Lung (tissue), 12 donors: Measurements from ENCODE around the gene DCUN1D3. TPM values are rescaled to one million over a fixed set of nuclear protein-coding genes. Genes with fewer than 3 reads are reported as not detected.

Source experiments
- ATAC-seq: fragments of 200-7000 bp; cut with Tn5 transposase; one replicate; pipeline ENCODE4 v1.9.1; 2020; ENCODE audit warnings: moderate number of reproducible peaks; ENCODE audit not compliant: insufficient read depth, low FRiP score
- DNase-seq, 3 donors: peaks; one replicate each; pipeline ENCODE4 v3.0.0-alpha.2; 2013 to 2017
- H3K27ac ChIP-seq, 2 donors: one replicate each; pipeline ENCODE4 v1.5.1; 2013; ENCODE audit warnings: mild to moderate bottlenecking in 2 of 2, moderate library complexity in 2 of 2, control low read depth in 1 of 2, inconsistent platforms in 1 of 2, low read depth in 1 of 2, low read length in 1 of 2
- H3K27me3 ChIP-seq, 3 donors: one replicate each; pipeline ENCODE4 v1.5.1; 2013; ENCODE audit warnings: low read length in 2 of 3; ENCODE audit not compliant: control insufficient read depth in 3 of 3, insufficient read depth in 3 of 3
- H3K36me3 ChIP-seq, 4 donors: one replicate each; pipeline ENCODE4 v1.5.1; 2013; ENCODE audit warnings: low read length in 4 of 4, mild to moderate bottlenecking in 1 of 4, moderate library complexity in 1 of 4; ENCODE audit not compliant: control insufficient read depth in 4 of 4, insufficient read depth in 4 of 4
- H3K4me1 ChIP-seq, 5 donors: one replicate each; pipeline ENCODE4 v1.5.1; 2013; ENCODE audit warnings: low read length in 5 of 5, mild to moderate bottlenecking in 2 of 5, moderate library complexity in 1 of 5; ENCODE audit not compliant: control insufficient read depth in 5 of 5, insufficient read depth in 5 of 5
- H3K4me3 ChIP-seq: one replicate; pipeline ENCODE4 v1.5.1; 2013; ENCODE audit warnings: mild to moderate bottlenecking, control low read depth, moderate library complexity
- H3K9ac ChIP-seq, 2 donors: one replicate each; pipeline ENCODE4 v1.5.1; 2013; ENCODE audit warnings: low read length in 2 of 2, control low read depth in 1 of 2; ENCODE audit not compliant: insufficient read depth in 1 of 2
- H3K9me3 ChIP-seq, 4 donors: one replicate each; pipeline ENCODE4 v1.5.1; 2013; ENCODE audit warnings: low read length in 3 of 4, mild to moderate bottlenecking in 1 of 4, moderate library complexity in 1 of 4; ENCODE audit not compliant: control insufficient read depth in 4 of 4, insufficient read depth in 3 of 4
- CTCF ChIP-seq: IDR thresholded peaks from 2 replicates; pipeline ENCODE4 v1.5.1; 2012; ENCODE audit warnings: mild to moderate bottlenecking; ENCODE audit errors: control extremely low read depth, extremely low read depth
- WGBS, 2 donors: extraction: QIAGEN DNeasy Blood & Tissue Kit; methylation state at CpG; one replicate each; pipeline ENCODE4 v1.1.7; 2013; 5-methylcytosine and 5-hydroxymethylcytosine counted together
- polyA plus RNA-seq, 2 donors: library from polyadenylated mRNA; stranded (reverse); fragments of 200-250 nt; gene quantifications; one replicate each; pipeline ENCODE4 v1.2.1, GENCODE V29; 2013
- total RNA-seq, 2 donors: library from RNA; depleted of rRNA in 1 of 2; stranded (reverse); fragments of >200 nt in 1 of 2; gene quantifications; one replicate each; pipeline ENCODE4 v1.2.1, GENCODE V29; 2014 to 2021
- donor health status: control.
- donor health status: control.
- donor health status: Bipolar disorder and iron deficiency.
- donor health status: healthy.
- donor health status: DM: yes; HTN: yes; CAD: no.

The DCUN1D3 gene
- total and polyA plus RNA-seq, 4 donors, result 6.1 to 27.8 (median 9.4) TPM

- no peak for DNase-seq
- Histone ChIP-seq H3K27me3 (no peaks in the 10 kb centered on the region), H3K36me3 (no peaks in the 10 kb centered on the region), H3K9ac (no peak overlapping the region), H3K4me1 (peaks cover 5 to 47% (median 17%) of the 10 kb centered on the region in 5 donors), H3K4me3 (no peak overlapping the region), H3K9me3 (no peaks in the 10 kb centered on the region), H3K27ac (peak overlapping the region; percentile 66 to 74)
- ATAC-seq, result no peak
- TF ChIP-seq CTCF, result no peak
- 22 to 33% methylated on average over 5 of the region's 5 CpGs for WGBS, 2 donors
Observed at GRCh38 chr16:20903899-20904506, 3.8 kb upstream of the DCUN1D3 start.

GRCh38 chr16:20903116-20903898 lies 3.1 kb upstream of the DCUN1D3 start:
- Histone ChIP-seq H3K9me3 (no peaks in the 10 kb centered on the region), H3K36me3 (no peaks in the 10 kb centered on the region), H3K4me1 (peaks cover 5 to 47% (median 17%) of the 10 kb centered on the region in 5 donors), H3K9ac (no peak overlapping the region), H3K27ac (peak overlapping the region; percentile 58 to 74), H3K4me3 (no peak overlapping the region), H3K27me3 (no peaks in the 10 kb centered on the region)
- WGBS, 2 donors, result 75 to 87% methylated on average over 5 of the region's 5 CpGs
- no peak for DNase-seq
- ATAC-seq, result no peak
- no peak for TF ChIP-seq CTCF

- no peak for DNase-seq
- Histone ChIP-seq H3K4me3 (no peak overlapping the region), H3K9ac (no peak overlapping the region), H3K9me3 (no peaks in the 10 kb centered on the region), H3K27ac (peak overlapping the region in 1 of 2 donors; percentile 73), H3K36me3 (no peaks in the 10 kb centered on the region), H3K4me1 (peaks cover 9 to 48% (median 21%) of the 10 kb centered on the region in 5 donors), H3K27me3 (no peaks in the 10 kb centered on the region)
- ATAC-seq, result no peak
- 90% methylated on average over 6 of the region's 6 CpGs for WGBS, 2 donors
- TF ChIP-seq CTCF, result no peak
Observed at GRCh38 chr16:20902426-20902825, 2.3 kb upstream of the DCUN1D3 start.
